Fibroblast of mammary gland (primary cell): Measurements from ENCODE around the gene DNM3.

Experiments
- DNase-seq: peaks from one replicate; pipeline ENCODE4 v3.0.0-alpha.2; 2010; ENCODE audit warnings: low read depth
- H3K4me3 ChIP-seq: 2 replicates; pipeline ENCODE4 v1.5.1; 2011; ENCODE audit warnings: low read depth, mild to moderate bottlenecking, low read length, moderate library complexity; ENCODE audit not compliant: control insufficient read depth
- CTCF ChIP-seq: conservative IDR thresholded peaks from 2 replicates; pipeline ENCODE4 v1.5.1; 2011; ENCODE audit warnings: low read depth, low read length, inconsistent platforms; ENCODE audit not compliant: control insufficient read depth, insufficient read depth

DNM3 gene

GRCh38 chr1:171919891-171920887, 78.9 kb downstream of the DNM3 start:
- peak; percentile 41 for DNase-seq
- no peak for TF ChIP-seq CTCF
- no peak overlapping the region for H3K4me3 ChIP-seq

- TF ChIP-seq CTCF = no peak
- H3K4me3 ChIP-seq = no peak overlapping the region
- no peak for DNase-seq
Measured at GRCh38 chr1:171922999-171923398, 81.7 kb downstream of the DNM3 start.

GRCh38 chr1:171929121-171929520, 87.8 kb downstream of the DNM3 start:
- H3K4me3 ChIP-seq = no peak overlapping the region
- TF ChIP-seq CTCF = no peak
- DNase-seq = no peak

- no peak for DNase-seq
- no peak overlapping the region for H3K4me3 ChIP-seq
- TF ChIP-seq CTCF = no peak
Measured at GRCh38 chr1:171931752-171932151, 90.5 kb downstream of the DNM3 start.

GRCh38 chr1:171934664-171935063, 93.4 kb downstream of the DNM3 start:
- no peak overlapping the region for H3K4me3 ChIP-seq
- DNase-seq = no peak
- TF ChIP-seq CTCF = no peak

- DNase-seq = no peak
- no peak overlapping the region for H3K4me3 ChIP-seq
- no peak for TF ChIP-seq CTCF
Measured at GRCh38 chr1:171935086-171935485, 93.8 kb downstream of the DNM3 start.
